IMR-90 (cell line): ENCODE measurements around the gene SREK1IP1. TPM values are rescaled to one million over a fixed set of nuclear protein-coding genes. Genes with fewer than 3 reads are reported as not detected.

ENCODE experiments used
- ATAC-seq: fragments of 200-7000 bp; cut with Tn5 transposase; 2 replicates; pipeline ENCODE4 v1.9.1; 2020; ENCODE audit warnings: low read depth, mild to moderate bottlenecking, moderate library complexity
- BruUV-seq: library from RNA; stranded (reverse); fragments of 400-500 nt; replicated peaks from 2 replicates; lab custom pipeline; 2021; lab: Mats Ljungman, UMichigan
- CTCF ChIA-PET: fragments of 300-600 bp; formaldehyde crosslinking; extraction: SDS; loops from one replicate; lab custom pipeline; 2021; ENCODE audit warnings: antibody characterized with exemption; lab: Yijun Ruan, JAX
- POLR2A ChIA-PET: fragments of 300-600 bp; sonication (Branson Sonifier 250); formaldehyde crosslinking; loops from one replicate; lab custom pipeline; 2022; ENCODE audit warnings: antibody characterized with exemption; ENCODE audit not compliant: unreplicated experiment; lab: Charles Lee
- DNase-seq: peaks from one replicate; pipeline ENCODE4 v3.0.0; 2013
- H2AFZ ChIP-seq: replicated peaks from 2 replicates; pipeline ENCODE3; 2013; ENCODE audit warnings: low read length, mild to moderate bottlenecking; ENCODE audit not compliant: poor library complexity
- H2AK5ac ChIP-seq: 2 replicates; pipeline ENCODE4 v1.6.1; 2013; ENCODE audit warnings: low read depth, low read length, inconsistent platforms
- H2AK9ac ChIP-seq: replicated peaks from 2 replicates; pipeline ENCODE3; 2013; ENCODE audit warnings: mild to moderate bottlenecking, low read depth, low read length, moderate library complexity; ENCODE audit not compliant: poor library complexity
- H2BK120ac ChIP-seq: 2 replicates; pipeline ENCODE4 v1.6.1; 2013; ENCODE audit warnings: low read depth, low read length, inconsistent platforms
- H2BK15ac ChIP-seq: 3 replicates; pipeline ENCODE4 v1.6.1; 2013; ENCODE audit warnings: low read depth, low read length, inconsistent platforms
- H2BK20ac ChIP-seq: 2 replicates; pipeline ENCODE4 v1.6.1; 2013; ENCODE audit warnings: low read depth, mild to moderate bottlenecking, inconsistent platforms, low read length, moderate library complexity
- H2BK5ac ChIP-seq: 2 replicates; pipeline ENCODE4 v1.6.1; 2013; ENCODE audit warnings: mild to moderate bottlenecking, low read depth, low read length, inconsistent platforms; ENCODE audit not compliant: poor library complexity, severe bottlenecking
- H3K14ac ChIP-seq: replicated peaks from 2 replicates; pipeline ENCODE4 v1.6.1; 2013; ENCODE audit warnings: low read depth, low read length, inconsistent platforms
- H3K18ac ChIP-seq: 2 replicates; pipeline ENCODE4 v1.6.1; 2013; ENCODE audit warnings: low read depth, low read length, control low read depth
- H3K23ac ChIP-seq: 2 replicates; pipeline ENCODE4 v1.6.1; 2013; ENCODE audit warnings: low read depth, low read length, inconsistent platforms
- H3K27ac ChIP-seq: 2 replicates; pipeline ENCODE4 v1.5.1; 2013; ENCODE audit warnings: mild to moderate bottlenecking, control low read depth, low read length; ENCODE audit not compliant: insufficient read depth
- H3K27me3 ChIP-seq: 2 replicates; pipeline ENCODE4 v1.6.1; 2013; ENCODE audit warnings: low read length; ENCODE audit not compliant: control insufficient read depth, insufficient read depth
- H3K36me3 ChIP-seq: 2 replicates; pipeline ENCODE4 v1.6.1; 2013; ENCODE audit warnings: low read length, mixed read lengths; ENCODE audit not compliant: control insufficient read depth, insufficient read depth
- H3K4ac ChIP-seq: 2 replicates; pipeline ENCODE4 v1.6.1; 2013; ENCODE audit warnings: low read depth, low read length, inconsistent platforms
- H3K4me1 ChIP-seq: 2 replicates; pipeline ENCODE4 v1.6.1; 2013; ENCODE audit warnings: low read length, mixed read lengths; ENCODE audit not compliant: control insufficient read depth, insufficient read depth
- H3K4me2 ChIP-seq: 2 replicates; pipeline ENCODE4 v1.6.1; 2013; ENCODE audit warnings: low read depth, mild to moderate bottlenecking, control low read depth, low read length, moderate library complexity
- H3K4me3 ChIP-seq: 2 replicates; pipeline ENCODE4 v1.5.1; 2013; ENCODE audit warnings: low read depth, mild to moderate bottlenecking, control low read depth, low read length, moderate library complexity; ENCODE audit not compliant: insufficient read depth
- H3K56ac ChIP-seq: 2 replicates; pipeline ENCODE4 v1.6.1; 2013; ENCODE audit warnings: low read length, inconsistent platforms; ENCODE audit not compliant: insufficient read depth; ENCODE audit errors: extremely low read depth
- H3K79me1 ChIP-seq, 2 experiments: 2 replicates each; pipeline ENCODE4 v1.6.1; 2013; ENCODE audit warnings: low read length in 2 of 2, inconsistent platforms in 1 of 2, low read depth in 1 of 2
- H3K9ac ChIP-seq: 2 replicates; pipeline ENCODE4 v1.6.1; 2013; ENCODE audit warnings: low read depth, low read length, control low read depth
- H3K9me1 ChIP-seq: 2 replicates; pipeline ENCODE4 v1.6.1; 2013; ENCODE audit warnings: low read length, inconsistent platforms; ENCODE audit not compliant: insufficient read depth
- H3K9me3 ChIP-seq: 2 replicates; pipeline ENCODE4 v1.6.1; 2013; ENCODE audit warnings: low read length; ENCODE audit not compliant: control insufficient read depth, insufficient read depth
- H4K20me1 ChIP-seq: 2 replicates; pipeline ENCODE4 v1.6.1; 2013; ENCODE audit warnings: low read length, inconsistent platforms; ENCODE audit not compliant: insufficient read depth
- H4K5ac ChIP-seq: 2 replicates; pipeline ENCODE4 v1.6.1; 2013; ENCODE audit warnings: mild to moderate bottlenecking, low read depth, low read length, control low read depth
- H4K8ac ChIP-seq, 2 experiments: 2 replicates each; pipeline ENCODE4 v1.6.1; 2013; ENCODE audit warnings: low read depth in 2 of 2, low read length in 2 of 2, control low read depth in 1 of 2, inconsistent platforms in 1 of 2
- H4K91ac ChIP-seq: 2 replicates; pipeline ENCODE4 v1.6.1; 2013; ENCODE audit warnings: low read depth, low read length, inconsistent platforms; ENCODE audit not compliant: insufficient read depth
- BHLHE40 ChIP-seq: fragments of 150-350 bp; IDR thresholded peaks from 2 replicates; pipeline ENCODE4 v1.6.1; 2016; ENCODE audit warnings: mild to moderate bottlenecking, low read depth, low read length
- CEBPB ChIP-seq: IDR thresholded peaks from 2 replicates; pipeline ENCODE4 v1.6.1; 2012; ENCODE audit warnings: low read depth, low read length, improper control_type of control experiment
- CHD1 ChIP-seq: IDR thresholded peaks from 2 replicates; pipeline ENCODE4 v1.6.1; 2012; ENCODE audit warnings: low read depth, low read length, improper control_type of control experiment
- FOS ChIP-seq: fragments of 150-350 bp; IDR thresholded peaks from 2 replicates; pipeline ENCODE4 v1.6.1; 2016; ENCODE audit warnings: low read depth, low read length
- MAFK ChIP-seq: IDR thresholded peaks from 2 replicates; pipeline ENCODE4 v1.6.1; 2012; ENCODE audit warnings: low read depth, low read length, improper control_type of control experiment
- MAZ ChIP-seq: IDR thresholded peaks from 2 replicates; pipeline ENCODE4 v1.6.1; 2012; ENCODE audit warnings: low read depth, mild to moderate bottlenecking, low read length, improper control_type of control experiment, moderate library complexity, borderline replicate concordance
- POLR2A ChIP-seq: IDR thresholded peaks from 2 replicates; pipeline ENCODE4 v1.6.1; 2012; ENCODE audit warnings: mild to moderate bottlenecking, low read depth, low read length
- RAD21 ChIP-seq: IDR thresholded peaks from 2 replicates; pipeline ENCODE4 v1.6.1; 2012; ENCODE audit warnings: low read length, improper control_type of control experiment
- RCOR1 ChIP-seq: IDR thresholded peaks from 2 replicates; pipeline ENCODE4 v1.6.1; 2012; ENCODE audit warnings: mild to moderate bottlenecking, low read length, improper control_type of control experiment; ENCODE audit not compliant: insufficient replicate concordance
- RFX5 ChIP-seq: IDR thresholded peaks from 2 replicates; pipeline ENCODE4 v1.8.0; 2012; ENCODE audit warnings: low read depth, mild to moderate bottlenecking, low read length, moderate library complexity
- SMC3 ChIP-seq: fragments of 150-350 bp; IDR thresholded peaks from 2 replicates; pipeline ENCODE4 v1.6.1; 2016; ENCODE audit warnings: low read depth, mild to moderate bottlenecking, antibody characterized with exemption, low read length, moderate library complexity
- WGBS, 2 experiments: methylation state at CpG; one replicate each; pipeline versions ENCODE4 v1.1.5 to v1.1.7; 2013; ENCODE audit warnings: missing lambda C conversion rate in 2 of 2; ENCODE audit not compliant: insufficient read length in 1 of 2; ENCODE audit errors: extremely low coverage in 2 of 2; 5-methylcytosine and 5-hydroxymethylcytosine counted together
- dilution Hi-C: fragments of 300-500 bp; cut with HindIII; formaldehyde crosslinking; loops from one replicate; pipeline ENCODE4 v1.14.3; 2018; ENCODE audit warnings: low sequenced_read_pairs; ENCODE audit not compliant: unreplicated experiment
- in situ Hi-C: fragments of 300-500 bp; cut with MboI; formaldehyde crosslinking; loops from 3 replicates; pipeline ENCODE4 v1.14.3; 2019; ENCODE audit warnings: low sequenced_read_pairs, inconsistent platforms, mixed read lengths
- intact Hi-C: fragments of 100-400 bp; cut with micrococcal nuclease; formaldehyde crosslinking; loops from 2 replicates; pipeline ENCODE4 v1.10.0; 2022
- polyA plus RNA-seq, 3 experiments: library from polyadenylated mRNA; depleted of rRNA; stranded (reverse); fragments of >200 nt; gene quantifications; 2 replicates each; pipeline ENCODE4 v1.2.3, GENCODE V29; 2012; ENCODE audit warnings: low replicate concordance in 1 of 3
- total RNA-seq: library from RNA; depleted of rRNA; stranded (reverse); fragments of >200 nt; gene quantifications from 2 replicates; pipeline ENCODE4 v1.2.3, GENCODE V29; 2012
- TF ChIP-seq, protein P1 (sequence below): fragments of 150-350 bp; IDR thresholded peaks from 2 replicates; pipeline ENCODE4 v1.6.1; 2016; ENCODE audit warnings: low read depth, mild to moderate bottlenecking, low read length, moderate library complexity, borderline replicate concordance
- TF ChIP-seq, protein P2 (sequence below): conservative IDR thresholded peaks from 2 replicates; pipeline ENCODE4 v1.5.1; 2012; ENCODE audit warnings: mild to moderate bottlenecking, low read depth, low read length, improper control_type of control experiment
- TF ChIP-seq, protein P3 (sequence below): fragments of 150-350 bp; IDR thresholded peaks from 2 replicates; pipeline ENCODE4 v1.6.1; 2017; ENCODE audit warnings: mild to moderate bottlenecking, antibody characterized with exemption, low read length, low read depth

Gene SREK1IP1
- total and polyA plus RNA-seq, 2 of the 4 experiments (the other 2 are of a cell fraction), result 3.3 to 6.5 TPM

DNA sequence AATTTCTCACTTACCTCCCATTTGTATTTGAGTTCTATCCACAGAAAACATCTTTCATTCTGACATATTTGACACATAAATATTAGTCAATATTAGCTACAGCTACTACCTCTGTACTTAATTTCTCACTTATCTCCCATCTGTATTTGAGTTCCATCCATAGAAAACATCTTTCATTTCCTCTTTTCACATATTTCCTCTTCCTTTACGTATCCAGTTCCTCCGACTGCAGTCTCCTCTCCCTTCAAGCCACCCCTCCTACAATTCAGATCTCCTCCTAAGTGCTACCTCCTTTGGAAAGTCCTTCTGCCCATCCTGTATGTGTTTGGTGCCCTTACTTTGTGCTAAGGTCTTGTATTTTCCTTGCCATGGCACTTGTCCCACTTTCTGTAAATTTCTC is 1.6 kb downstream of the SREK1IP1 start:
- no peak for ATAC-seq
- in situ Hi-C loops, result no loop called here
- no peak for TF ChIP-seq CHD1
- TF ChIP-seq, protein P1, sequence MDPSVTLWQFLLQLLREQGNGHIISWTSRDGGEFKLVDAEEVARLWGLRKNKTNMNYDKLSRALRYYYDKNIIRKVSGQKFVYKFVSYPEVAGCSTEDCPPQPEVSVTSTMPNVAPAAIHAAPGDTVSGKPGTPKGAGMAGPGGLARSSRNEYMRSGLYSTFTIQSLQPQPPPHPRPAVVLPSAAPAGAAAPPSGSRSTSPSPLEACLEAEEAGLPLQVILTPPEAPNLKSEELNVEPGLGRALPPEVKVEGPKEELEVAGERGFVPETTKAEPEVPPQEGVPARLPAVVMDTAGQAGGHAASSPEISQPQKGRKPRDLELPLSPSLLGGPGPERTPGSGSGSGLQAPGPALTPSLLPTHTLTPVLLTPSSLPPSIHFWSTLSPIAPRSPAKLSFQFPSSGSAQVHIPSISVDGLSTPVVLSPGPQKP, result no peak
- TF ChIP-seq, protein P2, sequence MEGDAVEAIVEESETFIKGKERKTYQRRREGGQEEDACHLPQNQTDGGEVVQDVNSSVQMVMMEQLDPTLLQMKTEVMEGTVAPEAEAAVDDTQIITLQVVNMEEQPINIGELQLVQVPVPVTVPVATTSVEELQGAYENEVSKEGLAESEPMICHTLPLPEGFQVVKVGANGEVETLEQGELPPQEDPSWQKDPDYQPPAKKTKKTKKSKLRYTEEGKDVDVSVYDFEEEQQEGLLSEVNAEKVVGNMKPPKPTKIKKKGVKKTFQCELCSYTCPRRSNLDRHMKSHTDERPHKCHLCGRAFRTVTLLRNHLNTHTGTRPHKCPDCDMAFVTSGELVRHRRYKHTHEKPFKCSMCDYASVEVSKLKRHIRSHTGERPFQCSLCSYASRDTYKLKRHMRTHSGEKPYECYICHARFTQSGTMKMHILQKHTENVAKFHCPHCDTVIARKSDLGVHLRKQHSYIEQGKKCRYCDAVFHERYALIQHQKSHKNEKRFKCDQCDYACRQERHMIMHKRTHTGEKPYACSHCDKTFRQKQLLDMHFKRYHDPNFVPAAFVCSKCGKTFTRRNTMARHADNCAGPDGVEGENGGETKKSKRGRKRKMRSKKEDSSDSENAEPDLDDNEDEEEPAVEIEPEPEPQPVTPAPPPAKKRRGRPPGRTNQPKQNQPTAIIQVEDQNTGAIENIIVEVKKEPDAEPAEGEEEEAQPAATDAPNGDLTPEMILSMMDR, result no peak
- TF ChIP-seq CEBPB, result no peak
- TF ChIP-seq FOS, result no peak
- TF ChIP-seq, protein P3, sequence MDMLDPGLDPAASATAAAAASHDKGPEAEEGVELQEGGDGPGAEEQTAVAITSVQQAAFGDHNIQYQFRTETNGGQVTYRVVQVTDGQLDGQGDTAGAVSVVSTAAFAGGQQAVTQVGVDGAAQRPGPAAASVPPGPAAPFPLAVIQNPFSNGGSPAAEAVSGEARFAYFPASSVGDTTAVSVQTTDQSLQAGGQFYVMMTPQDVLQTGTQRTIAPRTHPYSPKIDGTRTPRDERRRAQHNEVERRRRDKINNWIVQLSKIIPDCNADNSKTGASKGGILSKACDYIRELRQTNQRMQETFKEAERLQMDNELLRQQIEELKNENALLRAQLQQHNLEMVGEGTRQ, result no peak
- TF ChIP-seq RCOR1, result no peak
- no peak for TF ChIP-seq MAZ
- no peak for TF ChIP-seq SMC3
- TF ChIP-seq BHLHE40, result no peak
- no peak for TF ChIP-seq RFX5
- TF ChIP-seq POLR2A, result no peak
- TF ChIP-seq RAD21, result no peak
- TF ChIP-seq MAFK, result no peak
- Histone ChIP-seq H3K27ac (no peak overlapping the region), H3K9ac (0 out of 2 replicates have a peak overlapping the region, but pooled peaks have one; percentile 44), H3K18ac (no peak overlapping the region), H2BK120ac (no peak overlapping the region), H3K9me1 (peaks cover 13% of the 10 kb centered on the region), H4K5ac (peak overlapping the region; percentile 51; the same call in 1 of the 2 replicates), H3K79me1 (peaks cover 33 to 53% of the 10 kb centered on the region in 2 experiments), H4K8ac (peak overlapping the region in 1 of 2 experiments; percentile 55; a peak in 1 of 4 replicates), H2BK15ac (no peak overlapping the region), H3K14ac (peak overlapping the region; percentile 51; the same call in 1 of the 2 replicates), H3K4ac (no peak overlapping the region), H3K9me3 (no peaks in the 10 kb centered on the region), H2BK5ac (no peak overlapping the region), H4K91ac (peak overlapping the region; percentile 24; the same call in 1 of the 2 replicates), H3K36me3 (peaks cover 4% of the 10 kb centered on the region), H3K23ac (peak overlapping the region; percentile 68), H2AK9ac (no peak overlapping the region), H3K56ac (no peak overlapping the region), H2AFZ (no peak overlapping the region), H3K4me1 (peaks cover 5% of the 10 kb centered on the region), H2BK20ac (no peak overlapping the region), H3K27me3 (no peaks in the 10 kb centered on the region), H3K4me3 (peak overlapping the region; percentile 84; the same call in 1 of the 2 replicates), H3K4me2 (peak overlapping the region; percentile 94), H4K20me1 (no peaks in the 10 kb centered on the region; the same call in 1 of the 2 replicates), H2AK5ac (no peak overlapping the region)
- POLR2A ChIA-PET, result no interaction called here
- CTCF ChIA-PET, result no interaction called here
- dilution Hi-C loops, result no loop called here
- WGBS, 2 experiments, result 100% methylated on average over 2 of the region's 2 CpGs; no CpG with 5 or more reads in 1 of the 2 experiments
- BruUV-seq, result no TSS peak
- intact Hi-C loops, result loop anchor here (5.0 kb wide), 1 partner anchor 130 kb away; no protein-coding TSS in a partner anchor
- no peak for DNase-seq
